HepG2 (cell line): ENCODE measurements around the gene COPS4.

Source experiments
- ZNF510 ChIP-seq: sonication (generic); formaldehyde crosslinking; IDR thresholded peaks from 2 replicates; pipeline ENCODE4 v1.4.0; 2020; ENCODE audit warnings: low read depth, mild to moderate bottlenecking, missing genetic modification reagents
- ZNF816 ChIP-seq: sonication (generic); formaldehyde crosslinking; IDR thresholded peaks from 2 replicates; pipeline ENCODE4 v1.8.0; 2022; ENCODE audit warnings: missing genetic modification reagents, mild to moderate bottlenecking, borderline replicate concordance

GRCh38 chr4:83115656-83116285 lies 80.8 kb downstream of the COPS4 start:
- no peak for TF ChIP-seq ZNF816 (CRISPR knock-in tag)
- no peak for TF ChIP-seq ZNF510 (CRISPR knock-in tag)
